ENCODE data around the gene CEMIP.

- TF ChIP-seq, protein P1, sequence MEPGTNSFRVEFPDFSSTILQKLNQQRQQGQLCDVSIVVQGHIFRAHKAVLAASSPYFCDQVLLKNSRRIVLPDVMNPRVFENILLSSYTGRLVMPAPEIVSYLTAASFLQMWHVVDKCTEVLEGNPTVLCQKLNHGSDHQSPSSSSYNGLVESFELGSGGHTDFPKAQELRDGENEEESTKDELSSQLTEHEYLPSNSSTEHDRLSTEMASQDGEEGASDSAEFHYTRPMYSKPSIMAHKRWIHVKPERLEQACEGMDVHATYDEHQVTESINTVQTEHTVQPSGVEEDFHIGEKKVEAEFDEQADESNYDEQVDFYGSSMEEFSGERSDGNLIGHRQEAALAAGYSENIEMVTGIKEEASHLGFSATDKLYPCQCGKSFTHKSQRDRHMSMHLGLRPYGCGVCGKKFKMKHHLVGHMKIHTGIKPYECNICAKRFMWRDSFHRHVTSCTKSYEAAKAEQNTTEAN (CRISPR knock-in tag; conservative IDR thresholded peaks at IDR 0.05) = no peak
- no peak for TF ChIP-seq RBAK (CRISPR knock-in tag; IDR thresholded peaks at IDR 0.05)
- TF ChIP-seq YY1 (IDR thresholded peaks at IDR 0.05; ENCODE audit: insufficient read depth, insufficient replicate concordance, low read depth, low read length) = no peak
Observed at GRCh38 chr15:80977627-80978036, 198.5 kb downstream of the CEMIP start.
